ENCODE measurements around the gene TMSB10.
A peak's percentile ranks its signal among the peaks of the same experiment; 100 is the strongest.
"Not testable (repeated sequence)": the region's sequence is repeated elsewhere in the genome, so short reads cannot be mapped to it uniquely, and the experiment has no call there.

Gene TMSB10

GRCh38 chr2:84905181-84906107, at the start of gene TMSB10:
Gene TMSB10, plus strand, starts transcription at chr2:84905656.
- peak; percentile 69 for DNase-seq (ENCODE audit: low read depth)

- DNase-seq (ENCODE audit: low read depth), result no peak
Measured at GRCh38 chr2:84855731-84856130, 49.7 kb upstream of the TMSB10 start.

GRCh38 chr2:84856787-84857186, 48.7 kb upstream of the TMSB10 start:
- no peak for DNase-seq (ENCODE audit: low read depth)

GRCh38 chr2:84857566-84857965, 47.9 kb upstream of the TMSB10 start:
- no peak for DNase-seq (ENCODE audit: low read depth)

- no peak for DNase-seq (ENCODE audit: low read depth)
Measured at GRCh38 chr2:84858123-84858522, 47.3 kb upstream of the TMSB10 start.

- DNase-seq (ENCODE audit: low read depth), result no peak
Measured at GRCh38 chr2:84858937-84859336, 46.5 kb upstream of the TMSB10 start.

- DNase-seq (ENCODE audit: low read depth), result no peak
Measured at GRCh38 chr2:84861539-84861938, 43.9 kb upstream of the TMSB10 start.

GRCh38 chr2:84862006-84862405, 43.5 kb upstream of the TMSB10 start:
- DNase-seq (ENCODE audit: low read depth), result no peak

GRCh38 chr2:84865181-84865783, 40.2 kb upstream of the TMSB10 start:
- DNase-seq (ENCODE audit: low read depth), result no peak

GRCh38 chr2:84866122-84866521, 39.3 kb upstream of the TMSB10 start:
- no peak for DNase-seq (ENCODE audit: low read depth)

GRCh38 chr2:84868327-84868726, 37.1 kb upstream of the TMSB10 start:
- DNase-seq (ENCODE audit: low read depth), result not testable (repeated sequence)

GRCh38 chr2:84870306-84870705, 35.1 kb upstream of the TMSB10 start:
- no peak for DNase-seq (ENCODE audit: low read depth)

GRCh38 chr2:84872691-84873090, 32.8 kb upstream of the TMSB10 start:
- DNase-seq (ENCODE audit: low read depth), result not testable (repeated sequence)

- DNase-seq (ENCODE audit: low read depth), result no peak
Measured at GRCh38 chr2:84873350-84873749, 32.1 kb upstream of the TMSB10 start.

GRCh38 chr2:84874381-84875212, 30.9 kb upstream of the TMSB10 start:
- no peak for DNase-seq (ENCODE audit: low read depth)

- no peak for DNase-seq (ENCODE audit: low read depth)
Measured at GRCh38 chr2:84875213-84875560, 30.3 kb upstream of the TMSB10 start.

GRCh38 chr2:84875619-84876018, 29.8 kb upstream of the TMSB10 start:
- DNase-seq (ENCODE audit: low read depth), result not testable (repeated sequence)

- no peak for DNase-seq (ENCODE audit: low read depth)
Measured at GRCh38 chr2:84876369-84876768, 29.1 kb upstream of the TMSB10 start.

GRCh38 chr2:84878459-84878858, 27.0 kb upstream of the TMSB10 start:
- DNase-seq (ENCODE audit: low read depth), result no peak

- DNase-seq (ENCODE audit: low read depth), result no peak
Measured at GRCh38 chr2:84878896-84879583, 26.4 kb upstream of the TMSB10 start.

GRCh38 chr2:84879584-84880394, 25.7 kb upstream of the TMSB10 start:
- no peak for DNase-seq (ENCODE audit: low read depth)
